CD4-positive, alpha-beta T cell treated with Interleukin-15 for 4 hours (primary cell): ENCODE data around the gene PEX6.

ENCODE experiments used
- DNase-seq: peaks from one replicate; pipeline ENCODE4 v3.0.0-alpha.2; 2020; ENCODE audit warnings: low spot score

The PEX6 gene, protein sequence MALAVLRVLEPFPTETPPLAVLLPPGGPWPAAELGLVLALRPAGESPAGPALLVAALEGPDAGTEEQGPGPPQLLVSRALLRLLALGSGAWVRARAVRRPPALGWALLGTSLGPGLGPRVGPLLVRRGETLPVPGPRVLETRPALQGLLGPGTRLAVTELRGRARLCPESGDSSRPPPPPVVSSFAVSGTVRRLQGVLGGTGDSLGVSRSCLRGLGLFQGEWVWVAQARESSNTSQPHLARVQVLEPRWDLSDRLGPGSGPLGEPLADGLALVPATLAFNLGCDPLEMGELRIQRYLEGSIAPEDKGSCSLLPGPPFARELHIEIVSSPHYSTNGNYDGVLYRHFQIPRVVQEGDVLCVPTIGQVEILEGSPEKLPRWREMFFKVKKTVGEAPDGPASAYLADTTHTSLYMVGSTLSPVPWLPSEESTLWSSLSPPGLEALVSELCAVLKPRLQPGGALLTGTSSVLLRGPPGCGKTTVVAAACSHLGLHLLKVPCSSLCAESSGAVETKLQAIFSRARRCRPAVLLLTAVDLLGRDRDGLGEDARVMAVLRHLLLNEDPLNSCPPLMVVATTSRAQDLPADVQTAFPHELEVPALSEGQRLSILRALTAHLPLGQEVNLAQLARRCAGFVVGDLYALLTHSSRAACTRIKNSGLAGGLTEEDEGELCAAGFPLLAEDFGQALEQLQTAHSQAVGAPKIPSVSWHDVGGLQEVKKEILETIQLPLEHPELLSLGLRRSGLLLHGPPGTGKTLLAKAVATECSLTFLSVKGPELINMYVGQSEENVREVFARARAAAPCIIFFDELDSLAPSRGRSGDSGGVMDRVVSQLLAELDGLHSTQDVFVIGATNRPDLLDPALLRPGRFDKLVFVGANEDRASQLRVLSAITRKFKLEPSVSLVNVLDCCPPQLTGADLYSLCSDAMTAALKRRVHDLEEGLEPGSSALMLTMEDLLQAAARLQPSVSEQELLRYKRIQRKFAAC

DNA sequence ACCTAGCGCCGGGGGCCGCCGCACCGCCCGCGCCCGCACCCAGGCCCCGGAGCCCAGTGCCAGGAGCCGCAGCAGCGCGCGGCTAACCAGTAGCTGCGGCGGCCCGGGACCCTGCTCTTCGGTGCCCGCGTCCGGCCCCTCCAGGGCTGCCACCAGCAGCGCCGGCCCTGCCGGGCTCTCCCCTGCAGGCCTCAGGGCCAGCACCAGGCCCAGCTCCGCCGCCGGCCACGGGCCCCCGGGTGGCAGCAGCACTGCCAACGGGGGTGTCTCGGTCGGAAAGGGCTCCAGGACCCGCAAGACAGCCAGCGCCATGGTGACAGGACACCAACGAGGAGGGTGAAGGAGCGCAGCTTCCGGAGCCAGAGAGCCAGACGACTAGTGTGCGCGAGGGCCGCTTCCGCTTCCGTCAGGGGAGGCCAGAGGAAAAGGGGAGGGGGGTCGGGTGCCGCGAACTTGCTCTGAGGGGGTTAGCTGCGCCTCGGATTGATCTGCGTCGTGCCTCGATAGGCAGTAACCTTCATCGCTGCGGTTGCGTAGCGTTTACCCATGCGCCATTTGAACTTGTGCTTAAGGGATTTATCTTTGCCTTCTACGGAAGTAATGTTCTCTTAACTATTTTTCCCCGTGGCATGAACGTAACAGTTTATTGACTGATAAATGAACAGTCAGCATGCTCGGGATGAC is at the start of gene PEX6:
Gene PEX6, minus strand, starts transcription at position 343 of the 684 bp plus-strand sequence. Its CDS starts 31 bp downstream, at position 312.
- peak; percentile 91 for DNase-seq

DNA sequence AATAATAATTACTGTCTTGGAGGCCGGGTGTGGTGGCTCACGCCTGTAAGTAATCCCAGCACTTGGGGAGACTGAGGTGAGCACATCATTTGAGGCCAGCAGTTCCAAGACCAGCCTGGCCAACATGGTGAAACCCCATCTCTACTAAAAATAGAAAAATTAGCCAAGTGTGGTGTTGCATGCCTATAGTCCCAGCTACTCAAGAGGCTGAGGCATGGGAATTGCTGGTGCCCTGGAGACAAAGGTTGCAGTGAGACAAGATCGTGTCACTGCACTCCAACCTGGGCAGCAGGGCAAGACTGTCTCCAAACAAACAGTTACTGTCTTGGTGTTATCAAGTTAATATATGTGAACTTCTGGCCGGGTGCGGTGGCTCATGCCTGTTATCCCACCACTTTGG is 47.4 kb upstream of the PEX6 start:
- DNase-seq: no peak

DNA sequence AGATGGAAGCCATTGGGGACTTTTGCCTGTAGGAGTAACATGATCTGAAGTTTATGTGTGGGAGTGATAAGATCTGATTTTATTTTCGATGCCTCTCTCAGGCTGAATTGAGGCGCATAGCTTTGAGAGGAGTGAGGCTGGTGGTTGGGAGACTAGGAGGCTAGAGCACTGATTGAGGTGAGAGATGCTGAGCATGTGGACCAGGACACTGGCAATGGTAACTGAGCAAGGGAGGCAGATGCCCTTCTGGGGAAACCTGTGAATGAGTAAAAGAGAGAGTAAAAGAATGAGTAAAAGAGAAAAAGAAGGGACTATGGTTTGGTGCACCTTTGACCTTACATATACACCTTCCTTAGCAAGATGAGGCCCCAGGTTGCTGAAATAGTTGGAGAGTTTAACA is 45.5 kb upstream of the PEX6 start:
- no peak for DNase-seq

DNA sequence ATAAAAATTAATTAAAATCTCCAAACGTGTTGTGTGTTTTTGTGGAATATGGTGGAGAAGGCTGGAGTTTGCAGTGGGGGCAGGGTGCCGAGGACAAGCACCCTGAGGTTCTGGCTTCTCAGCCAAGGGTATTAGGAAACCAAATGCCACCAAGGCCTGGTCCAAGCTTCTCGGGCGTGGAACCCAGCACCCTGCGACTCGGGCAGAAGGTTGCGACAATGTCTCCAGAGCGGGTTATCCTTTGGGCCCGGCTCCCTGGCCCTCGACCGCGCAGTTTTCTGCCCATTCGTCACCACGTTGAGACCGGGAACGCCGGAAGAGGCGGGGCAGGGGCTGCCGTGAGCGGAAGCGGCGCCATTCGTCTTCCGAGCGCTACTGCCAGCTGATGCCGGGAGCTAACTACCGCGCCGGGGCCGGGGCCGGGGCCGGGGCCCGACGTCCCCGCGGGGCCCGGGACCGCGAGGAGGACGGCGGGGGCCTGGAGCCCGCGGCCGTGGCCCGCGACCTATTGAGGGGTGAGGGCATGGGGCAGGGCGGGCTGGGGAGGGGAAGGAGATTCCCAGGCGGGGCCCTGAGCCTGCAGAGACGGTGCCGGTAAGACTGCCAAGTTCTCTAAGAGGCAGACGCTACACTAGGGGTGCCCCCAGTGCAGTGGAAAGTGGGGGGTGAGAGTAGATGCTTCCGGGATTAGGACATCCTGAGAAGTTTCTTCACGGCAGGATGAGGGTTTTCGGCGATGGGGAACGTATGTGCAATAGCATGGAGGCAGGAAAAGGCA is 42.5 kb upstream of the PEX6 start, which contains the start of gene RRP36:
Gene RRP36, plus strand, starts transcription at position 354 of the 778 bp plus-strand sequence. Its CDS starts 32 bp downstream, at position 386.
- peak; percentile 66 for DNase-seq

DNA sequence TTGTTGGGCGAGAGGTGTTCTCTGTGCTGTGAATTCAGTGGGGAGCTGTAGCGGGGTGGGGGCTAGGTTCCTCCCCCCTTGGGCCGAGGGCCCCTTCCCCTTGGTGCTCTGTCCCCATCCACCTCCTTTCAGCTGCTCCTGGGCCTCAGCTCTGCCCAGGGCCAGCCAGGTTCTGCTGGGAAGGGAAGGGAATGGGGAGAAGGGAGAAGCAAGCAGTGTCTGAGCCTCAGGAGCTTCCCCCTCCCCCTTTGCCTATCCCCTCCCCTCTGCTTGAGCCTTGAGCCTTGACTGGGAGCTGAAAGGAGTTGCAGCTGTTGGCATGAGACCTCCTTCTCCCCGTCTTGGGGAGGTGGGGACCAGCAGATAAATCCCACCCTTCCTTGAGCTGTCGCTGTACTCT is 41.9 kb upstream of the PEX6 start:
- DNase-seq: no peak

DNA sequence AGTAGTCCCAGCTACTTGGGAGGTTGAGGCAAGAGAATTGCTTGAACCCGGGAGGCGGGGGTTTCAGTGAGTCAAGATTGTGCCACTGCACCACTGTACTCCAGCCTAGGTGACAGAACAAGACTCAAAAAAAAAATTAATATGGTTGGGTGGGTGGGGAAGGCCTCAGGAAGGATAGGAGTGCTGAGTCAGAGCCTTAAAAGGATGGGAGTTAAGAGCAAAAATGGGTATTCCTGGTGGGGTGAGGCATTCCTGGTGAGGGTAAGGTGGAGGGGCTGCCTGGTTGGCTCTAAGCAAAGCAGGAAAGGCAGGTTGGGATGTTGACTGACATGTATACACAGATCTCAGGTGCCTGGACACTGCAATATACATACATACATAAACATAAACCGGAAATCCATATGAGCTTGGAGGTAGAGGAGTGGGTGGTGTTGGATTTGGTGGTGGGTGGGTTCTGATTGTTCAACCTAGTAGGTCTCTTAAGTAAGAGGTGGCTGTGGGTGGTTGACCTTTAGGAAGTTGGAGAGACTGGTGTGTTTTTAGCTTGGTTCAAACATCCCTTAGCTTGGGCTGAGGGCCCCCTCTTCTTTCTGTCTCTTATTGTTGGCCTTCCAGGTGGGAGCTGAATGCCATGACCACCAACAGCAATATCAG is 41.2 kb upstream of the PEX6 start:
- no peak for DNase-seq

DNA sequence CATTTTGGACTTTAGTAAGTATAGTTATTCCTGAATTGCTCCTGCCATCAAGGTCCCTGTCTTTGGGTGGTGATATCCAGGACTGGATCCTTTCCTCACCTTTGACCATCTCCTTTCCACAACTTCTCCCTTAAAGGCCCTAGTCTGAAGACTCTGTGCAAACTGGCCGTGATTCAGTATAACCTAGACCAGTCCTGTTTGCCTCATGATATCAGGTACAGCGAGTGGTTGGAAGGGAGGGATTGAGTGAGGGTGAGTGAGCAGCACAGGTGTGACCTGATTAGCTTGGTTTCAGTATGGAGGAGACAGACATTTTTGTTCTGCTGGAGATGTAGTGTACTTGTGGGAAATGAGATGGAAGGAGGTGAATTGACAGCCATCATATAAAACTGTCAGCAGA is 40.2 kb upstream of the PEX6 start:
- DNase-seq: no peak

DNA sequence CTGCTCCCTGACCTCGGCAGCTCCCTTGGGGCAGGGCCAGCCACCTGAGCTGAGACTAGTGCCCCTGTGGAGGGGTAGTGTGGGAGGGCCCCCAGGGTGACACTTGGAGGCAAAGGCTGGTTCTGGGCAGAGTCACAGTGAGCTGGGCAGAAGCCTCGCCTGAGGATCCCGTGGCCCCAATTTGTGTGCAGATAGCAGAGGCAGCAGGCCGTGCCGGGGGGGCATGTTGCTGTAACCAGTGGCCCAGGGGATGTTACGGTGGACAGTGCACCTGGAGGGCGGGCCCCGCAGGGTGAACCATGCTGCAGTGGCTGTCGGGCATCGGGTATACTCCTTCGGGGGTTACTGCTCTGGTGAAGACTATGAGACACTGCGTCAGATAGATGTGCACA is 38.0 kb upstream of the PEX6 start:
- no peak for DNase-seq

DNA sequence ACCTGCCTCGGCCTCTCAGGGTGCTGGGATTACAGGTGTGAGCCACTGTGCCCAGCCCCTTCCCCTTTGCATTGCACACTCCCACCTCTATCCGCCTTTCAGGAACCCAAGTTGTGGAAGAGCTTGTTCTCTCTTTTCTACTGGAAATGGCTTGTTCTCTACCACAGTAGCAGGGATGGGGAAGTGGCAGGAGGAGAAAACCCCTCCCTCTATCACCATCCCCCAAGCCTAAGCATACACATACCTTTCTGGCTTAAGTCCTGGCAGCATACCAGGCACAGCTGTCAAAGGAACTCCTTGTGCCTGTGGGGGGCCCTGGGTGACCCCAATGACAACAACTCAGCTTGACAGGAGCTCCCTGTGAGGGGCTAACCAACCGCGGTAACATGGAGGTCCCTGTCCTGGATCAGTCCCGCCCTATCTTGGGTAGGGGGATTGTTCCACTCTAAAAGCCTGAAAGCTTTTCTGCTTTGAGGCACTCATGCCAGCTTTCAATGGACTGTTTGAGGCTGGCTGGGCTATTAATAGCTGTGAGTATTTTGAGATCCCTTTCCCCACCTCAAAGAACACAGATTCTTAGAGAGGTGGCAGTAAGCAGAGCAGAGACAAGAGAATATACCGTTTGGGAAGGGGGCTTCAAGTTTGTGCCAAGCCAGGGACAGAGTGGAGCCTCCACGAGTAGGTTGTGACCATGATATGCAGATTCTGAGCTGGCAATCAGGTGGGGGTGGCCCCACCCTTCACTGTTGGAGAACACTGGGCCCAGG is 37.4 kb upstream of the PEX6 start:
- no peak for DNase-seq

DNA sequence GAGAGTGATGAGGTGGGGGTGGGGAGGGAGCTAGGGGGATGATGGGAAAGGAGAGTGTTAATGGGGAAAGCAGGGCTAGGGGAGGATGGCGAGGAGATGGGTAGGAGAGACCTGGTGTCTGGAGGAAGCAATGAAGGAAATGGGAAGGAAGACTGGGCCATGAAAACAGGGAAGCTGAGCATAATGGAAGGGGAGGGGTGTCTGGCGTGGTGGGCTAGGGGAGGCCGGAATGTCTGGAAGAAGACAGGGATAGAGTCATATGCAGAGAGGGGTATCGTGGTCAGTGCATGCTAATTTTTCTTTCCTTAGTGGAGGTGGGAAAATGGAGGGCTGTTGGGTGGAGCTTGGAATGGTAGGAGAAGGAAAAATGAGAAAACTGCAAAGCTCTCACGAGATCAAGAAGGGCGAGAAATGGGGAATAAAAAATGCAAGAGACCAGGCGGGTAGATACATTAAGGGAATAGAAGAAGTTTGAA is 35.5 kb upstream of the PEX6 start:
- DNase-seq: no peak

DNA sequence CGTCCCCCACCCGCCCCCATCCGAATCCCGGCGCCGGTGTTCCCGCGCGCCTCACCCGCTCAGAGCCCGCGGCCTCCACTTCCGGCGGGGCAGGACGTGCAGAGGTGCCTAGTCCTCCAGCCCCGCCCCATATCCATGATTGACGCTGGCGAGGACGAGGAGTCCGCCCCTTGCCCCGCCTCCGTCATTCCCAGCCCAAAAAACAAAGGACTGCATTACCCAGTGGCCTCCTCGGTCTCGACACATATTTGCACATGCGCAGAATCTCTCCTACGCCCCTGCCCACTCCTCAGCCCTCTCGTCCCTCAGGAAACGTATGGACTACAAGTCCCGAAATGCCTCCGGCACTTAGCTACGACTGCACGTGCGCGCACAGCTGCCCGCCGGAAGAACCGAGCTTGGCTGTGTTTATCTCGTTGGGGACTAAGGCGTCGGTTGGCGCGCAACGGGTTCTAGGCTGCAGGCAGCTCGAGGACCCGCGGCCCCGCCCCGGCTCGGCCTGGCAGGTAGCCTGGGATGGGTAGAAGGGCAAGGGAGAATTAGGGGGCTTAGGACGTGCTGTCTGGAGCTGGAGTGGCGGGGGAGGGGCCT is 35.0 kb upstream of the PEX6 start, which contains the start of the genes KLHDC3 and MEA1:
Gene KLHDC3, plus strand, starts transcription at position 407 of the 591 bp plus-strand sequence. CDS start 2,944 bp downstream, outside the sequence.
Gene MEA1, minus strand, starts transcription at position 104 of the 591 bp plus-strand sequence. CDS start 133 bp downstream, outside the sequence.
- DNase-seq: peak; percentile 100

DNA sequence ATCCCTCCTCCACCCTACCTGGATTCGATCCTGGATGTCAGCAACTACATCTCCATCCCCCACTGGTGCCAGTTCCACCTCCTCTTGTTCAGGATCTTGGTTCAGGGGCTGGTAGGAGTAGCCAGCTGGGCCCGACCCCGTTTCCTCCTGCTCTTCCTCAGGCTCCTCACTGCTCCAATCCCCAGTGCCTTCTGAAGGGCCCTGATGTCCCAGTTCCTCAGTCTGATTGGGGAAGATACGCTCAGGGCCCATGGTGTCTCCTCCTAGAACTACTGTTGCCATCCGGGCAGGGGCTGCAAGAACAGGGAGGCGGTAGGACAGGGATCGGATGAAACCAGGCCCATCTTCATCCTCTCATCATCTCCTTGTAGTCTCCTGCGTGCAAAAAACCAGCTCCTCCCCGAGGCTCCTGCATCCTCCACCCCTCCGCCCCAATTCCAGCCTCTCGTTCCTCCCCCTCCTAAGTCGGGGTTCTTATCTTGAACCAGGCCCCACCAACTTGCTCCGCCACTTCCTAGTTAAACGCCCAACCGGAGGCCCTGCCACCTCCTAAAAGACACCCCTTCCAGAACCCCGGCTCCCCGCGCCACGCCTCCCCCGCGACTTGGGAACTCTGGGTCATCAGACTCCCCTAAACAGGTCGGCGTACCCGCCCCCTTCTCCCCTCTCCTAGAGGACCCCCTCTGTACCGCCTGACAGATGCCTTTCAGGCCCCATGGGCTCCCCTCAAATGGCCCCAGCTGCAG is 34.3 kb upstream of the PEX6 start:
- no peak for DNase-seq

DNA sequence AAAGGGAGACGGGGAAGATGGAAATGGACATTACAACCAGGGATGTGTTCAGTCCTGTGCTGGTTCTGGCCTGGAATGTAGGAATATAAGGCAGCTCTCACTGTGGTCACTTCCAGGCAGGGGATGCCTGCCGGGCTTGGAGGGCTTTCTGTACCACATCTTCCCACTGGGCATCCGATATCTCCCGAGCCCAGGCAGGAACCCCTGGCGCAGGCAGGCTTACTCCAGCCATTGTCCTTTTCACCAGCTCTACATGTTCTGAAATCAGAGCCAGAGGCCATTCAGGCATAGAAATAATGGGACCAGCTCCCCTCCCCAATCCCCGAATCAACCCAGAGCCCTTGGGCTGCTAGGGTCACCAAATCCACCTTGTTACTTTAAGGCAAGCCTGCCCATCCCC is 33.4 kb upstream of the PEX6 start:
- DNase-seq: no peak

DNA sequence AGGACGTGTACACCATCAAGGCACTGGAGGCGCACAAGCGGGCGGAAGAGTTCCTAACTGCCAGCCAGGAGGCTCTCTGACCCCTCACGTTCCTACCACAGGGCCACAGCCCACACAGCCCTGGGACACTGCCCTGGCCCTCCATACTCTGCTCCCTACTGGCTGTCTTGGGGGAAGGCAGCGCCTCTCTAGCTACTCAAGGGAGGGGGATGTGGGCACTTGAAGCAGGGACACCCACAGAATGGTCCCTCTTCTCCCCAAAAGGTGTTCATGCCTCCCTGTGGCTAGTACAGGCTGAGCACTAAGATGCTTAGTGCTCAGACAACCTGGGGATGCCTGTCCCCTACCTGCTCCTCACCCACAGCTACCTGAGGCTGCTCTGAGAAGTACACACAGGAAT is 32.2 kb upstream of the PEX6 start:
- no peak for DNase-seq

DNA sequence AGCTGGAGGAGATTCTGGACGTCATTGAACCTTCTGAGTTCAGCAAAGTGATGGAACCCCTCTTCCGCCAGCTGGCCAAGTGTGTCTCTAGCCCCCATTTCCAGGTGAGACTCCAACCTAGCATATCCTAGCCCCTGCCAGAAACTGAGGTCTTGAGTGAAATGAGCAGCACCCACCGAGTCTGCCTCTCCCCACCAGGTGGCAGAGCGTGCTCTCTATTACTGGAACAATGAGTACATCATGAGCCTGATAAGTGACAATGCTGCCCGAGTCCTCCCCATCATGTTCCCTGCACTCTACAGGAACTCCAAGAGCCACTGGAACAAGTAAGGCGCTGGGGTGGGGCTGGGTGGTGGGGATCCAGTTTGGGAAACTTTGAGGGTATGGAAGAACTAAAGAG is 30.1 kb upstream of the PEX6 start:
- peak; percentile 34 for DNase-seq

DNA sequence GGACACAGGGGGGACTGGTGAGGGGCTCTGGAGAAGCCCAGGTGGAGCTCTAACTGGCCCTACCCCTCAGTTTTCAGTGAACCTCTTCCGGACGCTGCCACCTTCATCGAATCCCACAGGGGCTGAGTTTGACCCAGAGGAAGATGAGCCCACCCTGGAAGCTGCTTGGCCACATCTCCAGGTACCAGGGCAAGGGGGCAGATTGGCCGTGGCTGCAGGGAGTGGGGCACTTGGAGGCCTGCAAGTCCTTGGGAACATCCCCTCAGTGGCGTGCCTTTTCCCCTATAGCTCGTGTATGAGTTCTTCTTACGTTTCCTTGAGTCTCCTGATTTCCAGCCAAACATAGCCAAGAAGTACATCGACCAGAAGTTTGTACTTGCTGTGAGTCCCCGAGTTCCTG is 28.1 kb upstream of the PEX6 start:
- no peak for DNase-seq

DNA sequence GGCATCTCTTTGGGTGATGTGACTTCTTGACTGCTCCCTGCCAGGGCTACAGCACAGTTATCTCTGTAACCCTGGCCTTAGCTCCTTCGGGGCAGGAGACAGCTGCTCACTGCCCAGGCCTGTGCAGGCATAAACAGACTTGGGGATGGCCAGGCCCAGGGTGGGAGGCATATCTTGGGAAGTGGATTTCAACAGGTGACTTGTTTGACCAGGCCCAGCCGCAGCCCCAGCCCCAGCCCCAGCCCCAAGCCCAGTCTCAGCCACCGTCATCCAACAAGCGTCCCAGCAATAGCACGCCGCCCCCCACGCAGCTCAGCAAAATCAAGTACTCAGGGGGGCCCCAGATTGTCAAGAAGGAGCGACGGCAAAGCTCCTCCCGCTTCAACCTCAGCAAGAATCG is 27.3 kb upstream of the PEX6 start:
- DNase-seq: no peak

DNA sequence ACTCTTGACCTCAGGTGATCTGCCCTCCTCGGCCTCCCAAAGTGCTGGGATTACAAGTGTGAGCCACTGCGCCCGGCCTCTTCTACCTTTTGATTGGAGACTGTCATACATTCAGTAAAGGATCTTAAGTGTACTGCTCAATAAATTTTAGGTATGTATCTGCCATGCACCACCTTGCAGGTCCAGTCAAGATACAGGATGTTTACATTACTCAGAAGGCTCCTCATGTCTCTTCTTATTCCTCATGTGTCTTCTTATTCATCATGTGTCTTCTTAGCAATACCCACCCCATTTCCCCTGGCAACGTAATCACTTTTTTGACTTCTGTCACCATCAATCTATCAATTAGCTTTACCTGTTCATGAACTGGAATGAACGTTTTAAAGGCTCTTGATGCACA is 26.9 kb upstream of the PEX6 start:
- DNase-seq: no peak

DNA sequence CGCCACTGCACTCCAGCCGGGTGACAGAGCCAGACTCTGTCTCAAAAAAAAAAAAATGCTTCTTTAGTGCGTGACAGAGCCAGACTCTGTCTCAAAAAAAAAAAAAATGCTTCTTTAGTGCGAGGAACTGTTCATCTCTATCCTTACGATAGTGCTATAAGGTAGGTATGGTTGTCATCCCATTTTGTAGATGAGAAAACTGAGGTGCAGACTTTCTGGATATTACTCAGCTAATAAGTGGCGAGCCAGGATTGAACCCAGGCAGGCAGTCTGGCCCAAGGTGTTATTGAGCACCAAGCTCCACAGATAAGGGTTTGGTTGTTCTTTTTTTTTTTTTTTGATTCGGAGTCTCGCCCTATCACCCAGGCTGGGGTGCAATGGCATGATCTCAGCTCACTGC is 22.9 kb upstream of the PEX6 start:
- DNase-seq: no peak
